Sigmoid colon (tissue), 7 donors: ENCODE measurements around the gene ZNF319. TPM values are rescaled to one million over a fixed set of nuclear protein-coding genes. Genes with fewer than 3 reads are reported as not detected.

ENCODE experiments used
- DNase-seq: peaks from one replicate; pipeline ENCODE4 v3.0.0-alpha.2; 2019
- H3K27ac ChIP-seq, 4 donors: fragments of 200-600 bp; sonication (generic); one replicate each; pipeline ENCODE4 v1.5.1; 2016 to 2019; ENCODE audit warnings: mild to moderate bottlenecking in 1 of 4
- H3K27me3 ChIP-seq, 3 donors: fragments of 200-600 bp; sonication (generic); one replicate each; pipeline ENCODE4 v1.5.1; 2019; ENCODE audit warnings: mild to moderate bottlenecking in 1 of 3
- H3K36me3 ChIP-seq, 4 donors: fragments of 200-600 bp; sonication (generic); one replicate each; pipeline ENCODE4 v1.5.1; 2016 to 2019
- H3K4me1 ChIP-seq, 4 donors: fragments of 200-600 bp; sonication (generic); one replicate each; pipeline ENCODE4 v1.5.1; 2017 to 2019
- H3K4me3 ChIP-seq, 4 donors: fragments of 200-600 bp; sonication (generic); one replicate each; pipeline ENCODE4 v1.5.1; 2017 to 2019; ENCODE audit warnings: mild to moderate bottlenecking in 2 of 4, moderate library complexity in 1 of 4
- H3K9me3 ChIP-seq, 4 donors: fragments of 200-600 bp in 3 of 4; sonication (generic) in 3 of 4; one replicate each; pipeline versions ENCODE4 v1.5.1 to v1.6.1; 2013 to 2019
- CTCF ChIP-seq, 4 experiments: fragments of 450-650 bp in 3 of 4; fragments of 200-600 bp in 1 of 4; IDR thresholded peaks; one replicate each; pipeline ENCODE4 v1.5.1; 2016 to 2019; ENCODE audit warnings: antibody characterized with exemption in 4 of 4, mild to moderate bottlenecking in 3 of 4, moderate library complexity in 2 of 4
- EP300 ChIP-seq, 4 donors: sonication (generic); formaldehyde crosslinking; IDR thresholded peaks; one replicate each; pipeline ENCODE4 v1.6.1; 2017; ENCODE audit warnings: antibody characterized with exemption in 4 of 4
- POLR2A ChIP-seq, 2 donors: fragments of 450-650 bp; IDR thresholded peaks; one replicate each; pipeline ENCODE4 v1.6.1; 2016; ENCODE audit warnings: antibody characterized with exemption in 2 of 2, mild to moderate bottlenecking in 2 of 2, moderate library complexity in 2 of 2
- POLR2AphosphoS5 ChIP-seq, 4 donors: sonication (generic); formaldehyde crosslinking; IDR thresholded peaks; one replicate each; pipeline ENCODE4 v1.6.1; 2017; ENCODE audit warnings: antibody characterized with exemption in 4 of 4
- WGBS, 2 donors: extraction: QIAGEN DNeasy Blood & Tissue Kit; methylation state at CpG; one replicate each; pipeline ENCODE4 v1.1.7; 2013; 5-methylcytosine and 5-hydroxymethylcytosine counted together
- intact Hi-C: fragments of 100-400 bp; cut with DNase I; formaldehyde crosslinking; loops from one replicate; pipeline ENCODE4 v1.15.1; 2023
- polyA plus RNA-seq, 3 donors: library from polyadenylated mRNA; stranded (reverse); fragments of 200-250 nt; gene quantifications; one replicate each; pipeline ENCODE4 v1.2.3, GENCODE V29; 2013
- total RNA-seq, 4 donors: library from RNA; depleted of rRNA; stranded (reverse); fragments of >200 nt; gene quantifications; one replicate each; pipeline ENCODE4 v1.1.0, GENCODE V29; 2016
- donor health status: healthy with polysubstance abuse.
- donor health status: Bipolar disorder and iron deficiency.
- donor health status: healthy.

The ZNF319 gene
- total and polyA plus RNA-seq, 7 donors, result 1.2 to 5.7 (median 4.8) TPM

- H3K27ac ChIP-seq, result peak overlapping the region; percentile 86 to 91 (median 89)
- H3K9me3 ChIP-seq, result no peaks in the 10 kb centered on the region
- no peaks in the 10 kb centered on the region for H3K36me3 ChIP-seq
- H3K27me3 ChIP-seq, result no peaks in the 10 kb centered on the region
- TF ChIP-seq CTCF (IDR thresholded peaks at IDR 0.05) (no peak), EP300 (IDR thresholded peaks at IDR 0.05) (no peak), POLR2AphosphoS5 (IDR thresholded peaks at IDR 0.05) (no peak), POLR2A (IDR thresholded peaks at IDR 0.05) (no peak)
- peak; percentile 78 for DNase-seq
- intact Hi-C loops, result loop anchor here (2.0 to 10.0 kb wide), 3 partner anchors 103 to 369 kb away; partner anchors contain the start of genes CFAP20, CSNK2A2 and GINS3
- H3K4me1 ChIP-seq, result peaks cover 1 to 69% (median 59%) of the 10 kb centered on the region in 4 donors
- H3K4me3 ChIP-seq, result peak overlapping the region; percentile 51 to 89 (median 70)
- 0 to 1% methylated on average over 65 of the region's 65 CpGs for WGBS, 2 donors
These were observed 25.8 kb upstream of the ZNF319 start for GRCh38 chr16:58026139-58026704.

DNA sequence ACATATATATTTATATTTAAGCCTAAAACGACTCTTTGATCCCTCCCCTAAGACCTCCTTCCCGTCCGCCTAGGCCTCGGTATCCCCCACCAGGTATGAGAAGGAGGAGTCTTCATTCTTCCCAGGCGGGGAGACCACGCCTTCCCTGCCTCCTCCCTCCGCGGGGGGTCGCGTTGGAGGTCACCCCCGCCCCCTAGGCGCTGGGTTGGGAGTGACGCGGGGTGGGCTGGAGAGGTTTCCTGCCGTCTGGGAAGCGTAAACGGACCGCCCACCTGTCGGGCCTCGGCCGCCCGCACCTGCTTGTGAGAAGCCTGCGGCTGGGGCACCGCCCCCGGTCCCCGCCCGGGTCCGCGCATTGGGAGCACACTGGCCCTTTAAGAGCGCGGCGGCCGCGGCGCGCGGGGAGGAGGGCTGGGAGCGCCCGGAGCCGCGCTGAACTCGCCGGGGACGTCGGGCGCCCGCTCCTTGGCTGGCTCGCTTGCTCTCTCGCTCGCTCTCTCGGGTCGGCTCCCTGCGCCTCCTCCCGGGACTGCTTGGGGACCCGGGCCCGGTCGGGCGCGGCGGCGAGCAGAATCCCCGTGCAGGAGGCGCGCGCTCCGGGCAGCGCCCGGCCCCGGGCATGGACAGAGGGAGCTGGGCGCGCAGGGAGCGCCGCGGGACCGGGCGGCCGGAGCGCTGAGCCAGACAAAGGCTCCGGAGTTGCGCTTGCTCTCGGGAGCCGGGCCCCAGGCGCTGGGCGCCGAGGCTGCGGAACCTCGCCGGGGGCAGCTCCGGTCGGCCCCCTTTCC is 25.1 kb upstream of the ZNF319 start, which contains the start of gene MMP15:
MMP15 (plus strand) TSS at position 404 of the 788 bp plus-strand sequence. CDS start 597 bp downstream, outside the sequence.
- TF ChIP-seq POLR2A (IDR thresholded peaks at IDR 0.05) (no peak), POLR2AphosphoS5 (IDR thresholded peaks at IDR 0.05) (peak in 2 of 4 donors; percentile 12 to 49)
- intact Hi-C loops, result loop anchor here (2.0 to 10.0 kb wide), 3 partner anchors 103 to 369 kb away; partner anchors contain the start of genes CFAP20, CSNK2A2 and GINS3
- Histone ChIP-seq H3K27ac (peak within 1 kb of the TSS; percentile 86 to 91 (median 89)), H3K4me3 (peak within 1 kb of the TSS; percentile 51 to 89 (median 70)), H3K27me3 (no peaks in the 10 kb centered on the region), H3K36me3 (no peaks in the 10 kb centered on the region), H3K4me1 (peaks cover 1 to 74% (median 64%) of the 10 kb centered on the region in 4 donors), H3K9me3 (no peaks in the 10 kb centered on the region)
- peak; percentile 80 for DNase-seq
- WGBS, 2 donors, result 0% methylated on average over 90 of the region's 90 CpGs

DNA sequence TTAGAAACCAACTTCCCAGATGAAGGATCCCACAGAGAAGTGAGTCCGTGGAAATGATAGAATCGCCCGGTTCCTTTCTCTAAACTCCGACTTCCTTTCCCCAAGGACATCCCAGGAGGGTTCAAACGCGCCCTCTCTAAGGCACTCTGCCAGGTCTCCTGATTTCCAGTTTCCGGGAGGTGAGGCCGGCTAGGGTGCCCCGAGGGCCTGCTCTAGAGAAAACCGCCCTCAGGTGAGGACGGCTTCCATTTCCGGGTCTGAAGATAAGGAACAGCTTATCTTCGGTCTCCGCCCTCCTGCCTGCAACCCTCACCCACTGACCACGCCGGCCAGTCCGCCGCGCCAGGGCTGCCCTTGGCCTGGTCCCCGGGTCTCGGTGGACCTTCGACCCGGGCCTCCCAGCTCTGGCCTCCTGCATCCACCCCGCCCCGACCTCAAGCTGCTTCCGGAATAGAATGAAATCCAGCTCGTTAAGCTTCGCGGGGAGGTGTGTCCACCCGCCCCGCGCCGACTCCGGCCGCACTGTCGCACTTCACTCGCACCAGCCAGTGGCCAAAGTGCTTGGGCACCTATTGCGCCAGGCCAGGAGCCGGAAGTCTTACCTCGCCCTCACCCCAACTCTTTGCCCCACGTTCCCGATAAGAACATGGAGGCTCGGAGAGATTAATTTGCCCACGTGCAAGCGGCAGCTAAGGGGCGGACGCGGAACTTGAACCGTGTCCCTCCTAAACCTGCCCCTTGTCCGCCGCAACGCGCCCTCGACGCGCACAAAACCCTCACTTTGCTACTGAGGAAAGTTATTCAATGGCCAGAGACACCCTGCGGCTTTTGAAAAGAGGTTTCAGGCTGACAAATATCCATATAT is 24.2 kb upstream of the ZNF319 start:
- Histone ChIP-seq H3K27me3 (no peaks in the 10 kb centered on the region), H3K9me3 (no peaks in the 10 kb centered on the region), H3K4me3 (peak overlapping the region; percentile 51 to 89 (median 70)), H3K36me3 (peaks cover 0 to 6% (median under 1%) of the 10 kb centered on the region in 4 donors), H3K4me1 (peaks cover 1 to 74% (median 64%) of the 10 kb centered on the region in 4 donors), H3K27ac (peak overlapping the region; percentile 86 to 91 (median 89))
- 3 to 13% methylated on average over 57 of the region's 57 CpGs for WGBS, 2 donors
- DNase-seq, result no peak
- TF ChIP-seq CTCF (IDR thresholded peaks at IDR 0.05), result no peak
- no peak for TF ChIP-seq EP300 (IDR thresholded peaks at IDR 0.05)
- no peak for TF ChIP-seq POLR2A (IDR thresholded peaks at IDR 0.05)
- TF ChIP-seq POLR2AphosphoS5 (IDR thresholded peaks at IDR 0.05), result no peak
- intact Hi-C loops, result loop anchor here (5.0 to 10.0 kb wide), 2 partner anchors 370 to 463 kb away; partner anchors contain the start of gene GINS3

DNA sequence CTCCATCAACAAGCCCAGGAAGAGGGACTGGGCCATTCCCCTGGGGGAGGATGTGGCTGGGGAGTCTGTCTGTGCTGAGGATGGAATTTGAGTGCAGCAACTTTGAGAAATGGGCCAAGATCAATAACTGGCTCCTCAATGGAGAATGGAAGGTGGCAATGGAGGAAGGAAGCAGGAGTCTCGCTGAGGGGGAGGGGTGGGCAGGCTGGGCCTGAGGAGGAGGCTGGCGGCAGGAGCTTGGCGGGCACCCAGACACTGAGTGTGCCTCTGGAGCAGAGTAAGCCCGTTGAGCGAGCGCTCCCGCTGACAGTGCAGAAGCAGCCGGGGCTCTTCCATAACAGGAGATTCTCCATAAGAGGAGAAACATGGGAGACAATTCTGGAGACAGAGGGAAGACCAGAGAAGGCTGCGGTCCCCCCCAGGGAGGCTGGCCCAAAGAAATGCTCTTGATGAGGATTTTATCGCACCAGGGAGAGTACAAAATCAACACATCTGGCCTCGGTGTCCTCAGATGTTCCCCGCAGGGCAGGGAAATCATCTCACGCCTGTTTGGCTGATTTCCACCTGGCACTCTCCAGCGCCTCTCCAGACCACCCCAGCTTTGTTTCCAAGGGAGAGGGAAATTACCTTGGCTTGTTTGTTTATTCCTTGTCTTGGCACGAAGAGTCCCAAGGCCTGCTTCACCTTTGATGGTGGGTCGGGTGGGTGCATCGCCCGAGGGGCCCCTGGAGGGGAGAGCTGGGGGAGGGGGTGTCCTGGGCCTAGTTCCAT is 22.3 kb upstream of the ZNF319 start:
- H3K4me1 ChIP-seq, result peaks cover 1 to 67% (median 61%) of the 10 kb centered on the region in 4 donors
- no peaks in the 10 kb centered on the region for H3K27me3 ChIP-seq
- no peak for TF ChIP-seq POLR2A (IDR thresholded peaks at IDR 0.05)
- peak in 3 of 4 donors; percentile 21 to 50 (median 47) for TF ChIP-seq POLR2AphosphoS5 (IDR thresholded peaks at IDR 0.05)
- no peak for TF ChIP-seq EP300 (IDR thresholded peaks at IDR 0.05)
- TF ChIP-seq CTCF (IDR thresholded peaks at IDR 0.05), result no peak
- no peaks in the 10 kb centered on the region for H3K9me3 ChIP-seq
- H3K4me3 ChIP-seq, result peak overlapping the region in 1 of 4 donors; percentile 8
- H3K27ac ChIP-seq, result peak overlapping the region; percentile 70 to 85 (median 76)
- H3K36me3 ChIP-seq, result peaks cover 0 to 24% (median 6%) of the 10 kb centered on the region in 4 donors
- peak; percentile 94 for DNase-seq
- intact Hi-C loops, result loop anchor here (1.0 to 10.0 kb wide), 3 partner anchors 17 to 465 kb away; partner anchors contain the start of gene GINS3
- 6 to 39% methylated on average over 18 of the region's 18 CpGs for WGBS, 2 donors
